PFSK-1 (cell line): ENCODE results near the gene GABRR3.

ENCODE experiments used
- FOXP2 ChIP-seq: optimal IDR thresholded peaks from 2 replicates; pipeline ENCODE3; 2011; ENCODE audit warnings: borderline replicate concordance, control low read depth, inconsistent platforms; ENCODE audit not compliant: insufficient read depth; ENCODE audit errors: extremely low read length, extremely low read depth
- POLR2AphosphoS5 ChIP-seq: IDR thresholded peaks from 2 replicates; pipeline ENCODE4 v1.6.1; 2012; ENCODE audit warnings: low read depth, mild to moderate bottlenecking, control low read depth, low read length, moderate library complexity
- REST ChIP-seq, 2 experiments: IDR thresholded peaks; 2 replicates each; pipeline versions ENCODE4 v1.6.1 to v1.8.0; 2011 to 2012; ENCODE audit warnings: low read depth in 2 of 2, low read length in 2 of 2, control low read depth in 1 of 2, inconsistent platforms in 1 of 2, mild to moderate bottlenecking in 1 of 2, moderate library complexity in 1 of 2; ENCODE audit not compliant: insufficient read depth in 1 of 2
- SIN3A ChIP-seq: IDR thresholded peaks from 2 replicates; pipeline ENCODE4 v1.6.1; 2012; ENCODE audit warnings: mild to moderate bottlenecking, low read length, moderate library complexity, borderline replicate concordance; ENCODE audit not compliant: insufficient read depth

- no peak for TF ChIP-seq SIN3A
- no peak for TF ChIP-seq POLR2AphosphoS5
- TF ChIP-seq FOXP2: no peak
- TF ChIP-seq REST (IDR thresholded peaks at IDR 0.05; ENCODE audit: insufficient read depth in 1 of 2, low read depth in 2 of 2, low read length in 2 of 2): no peak
Observed at GRCh38 chr3:97970956-97971620, 64.0 kb downstream of the GABRR3 start.
